Astrocyte of the hippocampus (primary cell): ENCODE measurements around the gene ANKRD2.
"Not testable (repeated sequence)": the region's sequence is repeated elsewhere in the genome, so short reads cannot be mapped to it uniquely, and the experiment has no call there.

Experiments
- DNase-seq: peaks from one replicate; pipeline ENCODE4 v3.0.0; 2011; ENCODE audit warnings: low read depth, low spot score

The ANKRD2 gene

DNA sequence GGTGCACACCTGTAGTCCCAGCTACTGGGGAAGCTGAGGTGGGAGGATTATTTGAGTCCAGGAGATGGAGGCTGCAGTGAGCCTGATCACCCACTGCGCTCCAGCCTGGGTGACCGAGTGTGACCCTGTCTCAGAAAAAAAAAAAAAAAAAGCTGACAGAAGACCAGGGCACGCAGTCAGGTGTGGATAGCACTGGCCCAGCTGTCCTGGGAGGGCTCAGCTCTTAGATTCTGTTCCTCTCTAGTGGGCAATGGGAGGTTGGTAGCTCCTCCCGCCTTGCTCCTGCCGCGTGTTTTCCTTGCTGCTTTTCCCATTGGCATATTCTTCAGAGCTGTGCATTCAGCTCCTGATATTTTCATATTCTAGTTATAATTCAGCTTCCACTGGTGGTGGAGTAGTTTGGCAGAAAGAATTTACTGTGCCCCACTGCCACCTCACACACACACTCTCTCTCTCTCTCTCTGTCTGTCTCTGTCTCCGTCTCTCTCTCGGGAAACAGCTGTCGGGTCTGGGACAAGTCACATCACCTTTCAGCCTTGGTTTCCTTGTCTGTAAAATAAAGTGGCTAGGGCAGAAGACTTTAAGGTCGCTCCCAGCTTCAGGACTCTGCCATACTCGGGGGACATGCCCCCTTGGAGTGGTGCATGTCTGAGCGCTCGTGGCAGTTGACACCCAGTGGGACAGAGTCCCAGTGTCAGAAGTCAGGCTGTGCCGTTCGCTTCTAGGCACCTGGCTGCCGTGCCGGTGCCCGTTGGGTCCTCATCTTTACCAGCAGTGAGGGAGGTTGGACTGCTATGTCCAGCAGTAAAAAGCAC lies 25.9 kb upstream of the ANKRD2 start:
- DNase-seq: no peak

DNA sequence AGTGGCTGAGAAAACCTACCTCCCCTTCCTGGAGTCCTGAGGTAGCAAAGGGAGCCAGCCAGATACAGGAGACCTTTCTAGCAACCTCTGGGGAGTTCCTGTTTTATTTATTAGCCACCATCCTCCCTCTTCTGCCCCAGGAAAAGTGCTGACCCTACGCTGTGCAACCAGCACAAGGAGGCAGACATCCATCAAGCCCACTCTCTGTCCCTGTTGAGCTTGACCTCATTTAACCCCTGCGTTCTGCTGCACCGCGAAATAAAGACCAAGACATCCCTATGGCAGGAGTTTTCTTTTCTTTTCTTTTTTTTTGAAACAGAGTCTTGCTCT lies 25.3 kb upstream of the ANKRD2 start:
- DNase-seq: no peak

DNA sequence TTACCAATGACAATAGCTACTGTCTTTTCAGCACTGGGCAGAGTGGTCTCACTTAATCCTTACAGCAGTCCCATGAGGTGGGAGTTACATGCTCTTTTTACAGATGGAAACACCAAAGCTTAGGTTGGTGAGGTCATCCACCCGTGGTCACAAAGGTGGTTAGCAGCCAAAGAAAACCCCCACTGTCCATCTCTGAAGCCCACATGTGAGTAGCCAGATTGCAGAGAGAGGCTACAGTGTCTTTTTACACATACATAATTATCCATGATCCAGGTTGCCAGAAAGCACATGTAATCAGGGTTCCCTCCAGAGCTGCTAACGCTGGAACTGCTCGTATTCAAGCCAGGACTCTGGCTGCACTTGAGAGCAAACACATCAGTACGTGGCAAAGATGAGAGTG lies 24.6 kb upstream of the ANKRD2 start:
- peak; percentile 50 for DNase-seq

- no peak for DNase-seq
Measured at GRCh38 chr10:97548828-97549455, 23.6 kb upstream of the ANKRD2 start.

DNA sequence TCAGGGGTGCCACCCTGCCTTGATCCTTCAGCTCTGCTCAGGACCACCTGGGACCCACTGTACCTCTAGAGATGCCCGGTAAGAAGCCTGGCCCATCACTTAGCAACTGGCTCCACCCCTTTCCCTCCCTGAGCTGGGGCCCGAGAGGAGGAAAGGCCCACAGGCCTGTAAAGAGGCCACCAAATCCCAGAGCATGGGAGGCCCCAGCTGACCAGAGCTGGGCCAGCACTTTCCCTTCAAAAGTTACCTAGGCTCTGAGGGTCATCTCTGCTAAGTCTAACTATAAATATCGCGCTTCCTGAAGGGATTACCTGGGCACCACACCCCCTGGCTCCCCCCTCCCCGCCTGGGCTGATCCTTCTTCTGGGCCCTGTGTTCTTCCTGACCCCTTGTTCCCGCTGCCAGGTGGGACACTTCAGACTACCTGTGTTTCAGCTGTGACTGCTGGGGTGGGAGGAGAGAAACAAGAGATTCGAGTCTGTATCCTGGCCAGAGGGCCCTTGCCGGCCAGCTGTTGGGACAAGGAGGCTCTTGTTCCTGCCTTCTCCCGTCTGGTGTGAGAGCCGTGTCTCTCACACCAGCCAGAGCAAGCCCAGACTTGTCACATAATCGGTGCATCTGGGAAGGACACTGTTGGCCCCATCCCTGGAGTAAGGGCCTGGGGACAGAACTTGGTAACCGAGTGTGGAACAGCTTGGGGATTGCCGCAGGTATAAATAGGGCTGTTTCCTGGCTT lies 22.8 kb upstream of the ANKRD2 start:
- no peak for DNase-seq

GRCh38 chr10:97550336-97551149 lies 22.0 kb upstream of the ANKRD2 start:
- no peak for DNase-seq

DNA sequence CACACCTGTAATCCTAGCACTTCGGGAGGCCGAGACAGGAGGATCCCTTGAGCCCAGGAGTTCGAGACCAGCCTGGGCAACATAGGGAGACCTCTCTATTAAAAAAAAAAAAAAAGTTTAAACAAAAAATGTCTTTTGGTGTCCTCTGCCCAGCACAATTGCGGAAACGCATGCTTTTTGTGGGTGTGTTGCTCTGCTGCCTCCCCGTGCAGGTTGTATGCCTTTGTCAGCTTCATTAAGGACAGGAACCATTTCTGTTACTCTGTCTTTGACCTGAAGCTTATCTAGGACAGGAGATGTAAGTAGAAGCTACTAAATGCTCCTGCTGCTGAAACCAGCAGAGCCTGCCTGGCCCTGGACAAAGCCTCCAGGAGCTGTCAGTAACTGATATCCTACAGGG lies 21.3 kb upstream of the ANKRD2 start:
- DNase-seq: no peak

- DNase-seq: peak; percentile 68
Measured at GRCh38 chr10:97553575-97554031, 19.0 kb upstream of the ANKRD2 start.

- not testable (repeated sequence) for DNase-seq
Measured at GRCh38 chr10:97554336-97554735, 18.2 kb upstream of the ANKRD2 start.

- not testable (repeated sequence) for DNase-seq
Measured at GRCh38 chr10:97555541-97555940, 17.0 kb upstream of the ANKRD2 start.

DNA sequence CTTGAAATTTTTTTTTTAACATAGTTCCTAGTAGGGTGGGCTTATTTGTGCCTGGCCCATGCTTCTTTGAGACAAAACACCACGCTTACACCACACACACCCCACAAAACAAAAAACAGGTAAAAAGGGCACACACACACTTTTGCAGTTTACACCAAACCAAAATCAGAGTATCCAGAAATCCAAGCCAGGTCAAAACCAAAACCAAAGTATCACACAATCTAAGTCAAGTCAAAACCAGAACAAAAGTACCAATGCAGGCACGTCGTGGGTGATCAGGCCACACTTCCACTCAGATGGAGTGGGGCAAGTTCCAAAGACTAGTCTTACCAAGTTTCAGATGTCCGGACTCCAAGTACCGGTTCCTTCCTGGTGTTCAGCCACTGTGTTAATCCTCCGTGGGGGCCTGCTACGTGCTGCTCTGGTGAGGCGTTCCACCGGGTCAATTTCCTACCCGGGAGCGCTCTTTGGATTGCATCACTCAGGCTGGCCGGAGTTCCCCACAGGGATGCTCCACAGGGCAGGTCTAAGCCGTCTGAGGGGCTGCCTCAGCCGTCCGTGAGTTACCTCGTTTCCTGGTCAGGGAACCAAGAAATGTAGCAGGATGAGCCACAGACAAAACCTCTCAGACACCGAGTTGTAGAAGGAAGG lies 11.7 kb upstream of the ANKRD2 start:
- not testable (repeated sequence) for DNase-seq

GRCh38 chr10:97561386-97562077 lies 11.0 kb upstream of the ANKRD2 start:
- DNase-seq: not testable (repeated sequence)

- DNase-seq: not testable (repeated sequence)
Measured at GRCh38 chr10:97562329-97562728, 10.2 kb upstream of the ANKRD2 start.

GRCh38 chr10:97563337-97563736 lies 9.2 kb upstream of the ANKRD2 start:
- DNase-seq: no peak

GRCh38 chr10:97564776-97565175 lies 7.8 kb upstream of the ANKRD2 start:
- no peak for DNase-seq

- DNase-seq: no peak
Measured at GRCh38 chr10:97566336-97566996, 6.1 kb upstream of the ANKRD2 start.

DNA sequence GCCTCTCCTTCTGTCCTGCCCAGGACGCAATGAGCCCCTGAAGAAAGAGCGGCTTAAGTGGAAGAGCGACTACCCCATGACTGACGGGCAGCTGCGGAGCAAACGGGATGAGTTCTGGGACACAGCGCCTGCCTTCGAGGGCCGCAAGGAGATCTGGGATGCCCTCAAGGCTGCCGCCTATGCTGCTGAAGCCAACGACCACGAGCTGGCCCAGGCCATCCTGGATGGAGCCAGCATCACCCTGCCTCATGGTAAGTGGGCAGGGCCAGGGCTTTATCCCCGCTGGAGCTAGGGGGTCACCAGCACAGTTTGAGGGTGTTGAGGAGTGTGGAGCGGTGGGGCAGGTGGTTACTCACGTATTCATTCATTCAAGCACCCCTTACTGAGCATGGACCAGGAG lies 4.7 kb upstream of the ANKRD2 start:
- no peak for DNase-seq

- DNase-seq: no peak
Measured at GRCh38 chr10:97570146-97570788, 2.3 kb upstream of the ANKRD2 start.

DNA sequence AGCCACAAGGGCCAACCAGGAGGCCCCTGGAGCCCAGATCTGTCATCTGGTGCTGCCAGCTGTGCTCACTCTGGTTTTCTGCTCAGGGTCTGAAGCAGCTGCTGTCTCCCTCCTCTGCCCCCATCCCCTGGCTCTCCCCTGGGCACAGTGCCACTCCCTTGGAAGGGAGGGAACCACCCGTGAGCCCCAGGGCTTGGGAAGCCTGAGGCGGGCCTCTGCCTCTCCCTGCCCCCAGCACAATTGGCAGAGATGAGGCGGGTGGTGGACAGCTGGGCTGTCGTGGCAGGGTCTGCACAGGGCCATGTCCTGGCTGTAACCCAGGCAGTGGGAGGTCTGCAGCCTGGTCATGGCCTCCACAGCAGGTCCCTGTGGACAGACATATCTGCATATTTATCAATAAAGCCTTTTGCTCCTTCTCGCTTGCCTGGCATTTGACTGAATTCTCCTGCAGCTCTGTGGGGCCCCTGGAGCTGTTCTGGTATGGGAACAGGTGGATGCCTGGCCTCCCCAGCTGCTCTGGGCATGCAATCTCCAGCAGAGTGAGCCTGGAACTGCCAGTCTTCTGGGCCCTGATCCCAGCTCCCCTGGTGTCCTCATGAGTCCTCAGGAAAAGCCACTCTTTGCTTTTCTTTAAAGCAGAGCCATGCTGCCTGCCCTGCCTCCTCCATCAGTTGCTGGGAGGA lies 1.6 kb upstream of the ANKRD2 start:
- DNase-seq: no peak
